Stimulated activated CD4-positive, alpha-beta T cell treated with anti-CD3 and anti-CD28 coated beads, Interleukin-2, amount 100 ng/mL, for 48 hours (primary cell): Measurements from ENCODE around the gene NOX5.

Experiments
- DNase-seq, 2 donors: peaks; one replicate each; pipeline ENCODE4 v3.0.0-alpha.2; 2020

Gene NOX5

DNA sequence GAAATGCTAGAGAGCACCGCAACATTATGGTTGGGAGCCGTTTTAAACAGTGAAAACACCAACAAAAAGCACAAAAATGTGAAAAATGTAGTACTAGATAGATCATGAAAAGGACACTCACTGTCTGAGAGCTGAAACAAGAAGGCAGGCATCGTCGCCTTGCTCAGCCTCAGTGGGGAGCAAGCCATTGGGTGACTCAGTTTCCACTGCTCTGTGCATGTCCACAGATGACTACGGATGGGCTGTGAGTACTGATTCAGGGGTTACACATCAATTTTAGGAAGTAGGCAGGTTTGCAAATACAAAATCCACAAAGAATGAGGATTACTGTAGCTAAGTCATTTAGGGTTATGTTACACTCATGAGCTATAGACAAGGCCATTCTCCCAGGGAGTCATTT is 10.8 kb downstream of the NOX5 start:
- no peak for DNase-seq

DNA sequence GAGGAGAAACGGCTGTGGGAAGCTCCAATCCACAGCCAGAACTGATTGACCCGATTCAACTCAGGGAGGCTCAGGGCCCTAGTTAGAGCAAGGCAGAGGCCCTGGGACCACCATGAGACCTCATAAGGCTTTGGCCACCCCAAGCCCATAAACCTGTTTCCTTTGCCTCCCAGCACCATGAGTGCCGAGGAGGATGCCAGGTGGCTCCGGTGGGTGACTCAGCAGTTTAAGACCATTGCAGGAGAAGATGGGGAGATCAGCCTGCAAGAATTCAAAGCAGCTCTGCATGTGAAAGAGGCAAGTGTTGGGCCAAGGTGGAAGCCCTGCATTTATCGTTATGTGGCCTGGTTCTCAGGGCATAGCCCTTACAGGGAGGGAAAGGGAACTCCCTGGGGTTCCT is 11.9 kb downstream of the NOX5 start:
- DNase-seq = no peak

DNA sequence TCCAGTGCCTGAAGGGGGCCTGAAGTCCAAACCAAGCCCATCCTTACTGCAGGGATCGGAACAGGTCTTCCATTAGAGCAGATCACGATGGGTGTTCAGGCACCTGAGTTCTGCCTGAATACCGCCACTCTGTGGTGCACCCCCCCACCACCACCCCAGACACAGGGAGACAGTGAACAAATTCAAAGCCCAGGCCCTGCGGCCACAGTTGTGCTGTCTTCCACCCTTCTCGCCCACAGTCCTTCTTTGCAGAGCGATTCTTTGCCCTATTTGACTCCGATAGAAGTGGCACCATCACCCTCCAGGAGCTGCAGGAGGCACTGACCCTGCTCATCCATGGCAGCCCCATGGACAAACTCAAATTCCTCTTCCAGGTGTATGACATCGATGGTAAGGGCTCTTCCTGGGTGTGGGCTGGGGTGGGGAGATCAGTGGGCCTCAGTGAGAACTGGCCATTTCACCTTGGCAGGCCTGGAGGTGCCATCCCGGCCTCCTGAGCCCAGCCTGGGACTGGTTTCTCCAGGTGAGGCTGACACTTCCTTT is 13.6 kb downstream of the NOX5 start:
- no peak for DNase-seq

DNA sequence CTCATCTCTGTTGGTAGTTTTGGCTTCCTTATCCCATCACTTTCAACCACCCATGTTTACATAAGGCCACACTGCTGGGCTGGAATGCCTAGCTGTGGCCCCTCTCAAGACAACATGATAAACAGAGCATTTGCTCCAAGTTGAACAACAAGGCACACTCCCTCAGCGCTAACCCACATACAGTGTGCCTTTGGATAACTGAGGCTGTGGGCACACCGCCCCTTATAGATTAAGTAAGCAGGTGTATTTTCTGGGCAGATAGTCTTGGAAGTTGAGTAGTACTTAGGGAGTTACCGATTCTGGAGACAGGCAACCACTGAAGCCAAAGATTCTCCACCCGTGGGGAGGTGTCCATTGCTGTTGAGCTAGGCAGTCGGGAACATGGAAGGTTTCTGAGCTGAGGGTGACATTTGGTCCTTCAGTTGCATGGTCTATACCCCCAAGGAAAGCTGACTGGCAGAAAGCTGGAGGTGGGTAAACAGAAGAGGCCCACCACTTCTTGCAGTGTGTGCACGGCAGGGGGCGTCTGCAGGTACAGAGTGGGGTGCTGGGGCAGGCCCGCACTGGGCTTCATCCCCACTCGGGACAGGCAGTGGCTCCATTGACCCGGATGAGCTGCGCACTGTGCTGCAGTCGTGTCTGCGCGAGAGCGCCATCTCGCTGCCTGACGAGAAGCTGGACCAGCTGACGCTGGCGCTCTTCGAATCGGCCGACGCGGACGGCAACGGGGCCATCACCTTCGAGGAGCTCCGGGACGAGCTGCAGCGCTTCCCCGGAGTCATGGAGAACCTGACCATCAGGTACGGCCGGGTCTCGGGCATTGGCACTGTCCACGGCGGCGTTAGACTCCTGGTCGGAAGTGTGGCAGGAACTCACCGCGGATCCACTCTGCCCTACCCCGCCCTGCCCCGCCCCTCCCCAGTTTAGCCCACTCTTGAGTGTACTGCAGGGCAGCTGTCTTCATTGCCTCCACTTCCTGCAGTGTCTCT is 16.8 kb downstream of the NOX5 start:
- DNase-seq = peak in 1 of 2 donors; percentile 32

DNA sequence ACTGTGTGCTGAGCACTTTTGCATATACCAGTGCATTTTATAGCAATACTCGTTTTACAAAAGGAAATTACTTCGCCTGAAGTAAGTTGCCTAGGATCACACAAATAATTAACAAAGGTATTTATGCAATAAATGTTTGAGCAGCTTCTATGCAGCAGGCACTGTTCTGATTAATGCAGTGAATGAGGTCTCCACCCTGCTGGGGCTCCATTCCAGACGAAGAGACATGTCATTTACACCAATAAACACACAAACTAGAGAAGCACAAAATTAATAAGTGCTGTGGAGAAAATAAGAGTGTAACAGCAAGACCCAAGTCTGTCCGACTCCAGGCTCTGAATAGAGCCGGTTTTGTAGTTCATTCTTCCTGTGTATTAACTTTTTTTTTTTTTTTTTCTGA is 17.5 kb downstream of the NOX5 start:
- no peak for DNase-seq

DNA sequence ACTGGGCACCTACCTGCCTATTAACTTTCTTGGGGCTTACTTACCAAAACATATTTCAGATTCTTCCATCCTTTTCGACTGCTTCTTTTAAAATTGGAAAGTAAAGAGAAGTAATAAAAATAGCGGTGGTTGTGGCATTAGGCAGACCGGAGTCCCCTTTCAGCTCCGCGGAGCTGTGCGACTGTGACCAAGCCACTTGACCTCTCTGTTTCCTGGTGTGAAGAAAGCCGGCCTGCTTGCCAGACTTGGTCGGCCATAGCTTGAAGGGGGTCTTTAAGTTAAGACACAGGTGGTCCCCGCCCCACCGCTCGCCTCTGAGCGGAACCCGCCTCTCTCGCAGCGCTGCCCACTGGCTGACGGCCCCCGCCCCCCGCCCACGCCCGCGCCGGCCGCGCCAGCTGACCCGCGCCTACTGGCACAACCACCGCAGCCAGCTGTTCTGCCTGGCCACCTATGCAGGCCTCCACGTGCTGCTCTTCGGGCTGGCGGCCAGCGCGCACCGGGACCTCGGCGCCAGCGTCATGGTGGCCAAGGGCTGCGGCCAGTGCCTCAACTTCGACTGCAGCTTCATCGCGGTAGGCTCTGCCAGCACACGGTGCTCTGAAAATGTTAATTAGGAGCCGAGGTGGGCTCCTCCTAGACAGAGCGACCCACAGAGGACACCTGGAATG is 18.3 kb downstream of the NOX5 start:
- DNase-seq = no peak

DNA sequence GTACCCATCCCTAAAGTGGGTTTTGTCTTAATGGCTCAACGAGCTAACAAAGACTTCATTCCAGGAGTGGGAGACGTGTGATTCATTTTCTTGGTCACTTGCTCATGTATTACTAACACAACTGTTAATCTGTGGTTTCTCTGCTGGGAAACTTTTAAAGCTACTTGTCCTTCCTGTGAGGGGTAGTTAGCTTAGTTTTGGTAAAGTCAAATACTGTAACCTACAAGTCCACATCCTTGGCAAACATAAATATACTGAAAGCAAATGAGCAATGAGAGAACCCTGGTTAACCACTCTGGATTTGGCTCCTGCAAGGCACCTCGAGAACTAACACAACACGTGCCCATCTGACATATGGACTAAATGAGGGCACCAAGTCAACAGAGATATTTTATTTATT is 19.9 kb downstream of the NOX5 start:
- DNase-seq = no peak

DNA sequence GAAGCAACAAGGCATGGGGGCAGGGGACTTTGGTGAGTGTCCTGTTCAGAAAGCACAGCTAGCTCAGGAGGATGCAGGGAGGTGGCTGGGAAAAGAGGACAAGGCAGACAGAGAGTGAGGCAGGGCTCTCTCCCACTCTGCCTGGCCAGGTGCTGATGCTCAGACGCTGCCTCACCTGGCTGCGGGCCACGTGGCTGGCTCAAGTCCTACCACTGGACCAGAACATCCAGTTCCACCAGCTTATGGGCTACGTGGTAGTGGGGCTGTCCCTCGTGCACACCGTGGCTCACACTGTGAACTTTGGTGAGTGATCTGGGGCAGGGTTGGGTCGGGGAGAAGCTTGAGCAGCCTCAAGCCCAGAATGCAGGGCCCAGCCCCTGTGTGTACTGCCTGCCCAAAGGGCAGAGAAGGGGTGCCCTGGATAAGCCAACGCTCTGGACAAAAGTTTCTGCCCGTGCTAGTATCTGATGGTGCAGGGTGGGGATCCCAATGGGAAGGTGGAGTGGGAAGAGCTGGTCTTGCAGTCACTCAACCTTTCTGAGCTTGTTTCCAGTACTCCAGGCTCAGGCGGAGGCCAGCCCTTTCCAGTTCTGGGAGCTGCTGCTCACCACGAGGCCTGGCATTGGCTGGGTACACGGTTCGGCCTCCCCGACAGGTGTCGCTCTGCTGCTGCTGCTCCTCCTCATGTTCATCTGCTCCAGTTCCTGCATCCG is 20.9 kb downstream of the NOX5 start:
- no peak for DNase-seq

DNA sequence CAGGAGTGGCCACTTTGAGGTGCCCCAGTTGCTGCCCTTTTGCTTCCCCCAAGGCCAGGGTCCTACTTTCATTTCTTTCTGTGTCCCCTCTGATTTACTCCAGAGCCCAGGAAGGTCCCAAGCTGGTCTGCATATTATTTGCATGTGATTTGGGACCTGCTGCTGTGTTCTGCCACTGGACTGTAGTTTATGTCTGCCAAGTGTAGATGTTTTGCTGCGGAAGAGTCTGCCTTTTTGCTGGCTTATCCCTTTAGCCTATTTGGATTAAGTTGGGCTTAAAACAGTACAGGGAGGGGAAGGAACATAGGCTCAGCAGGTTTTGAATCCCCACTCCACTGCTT is 21.4 kb downstream of the NOX5 start:
- DNase-seq = no peak

DNA sequence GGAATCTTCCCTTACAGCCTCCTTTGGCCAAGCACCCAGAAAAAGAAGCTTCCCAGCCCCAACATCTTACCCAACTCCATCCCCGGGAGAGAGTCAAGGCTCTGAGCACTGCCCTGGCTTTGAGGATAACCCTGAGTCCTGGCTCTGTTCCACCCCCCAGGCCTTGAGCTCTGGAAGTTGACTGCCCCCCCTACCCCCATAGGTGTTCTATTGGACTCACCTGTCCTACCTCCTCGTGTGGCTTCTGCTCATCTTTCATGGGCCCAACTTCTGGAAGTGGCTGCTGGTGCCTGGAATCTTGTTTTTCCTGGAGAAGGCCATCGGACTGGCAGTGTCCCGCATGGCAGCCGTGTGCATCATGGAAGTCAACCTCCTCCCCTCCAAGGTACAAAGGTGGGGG is 22.3 kb downstream of the NOX5 start:
- DNase-seq = no peak

DNA sequence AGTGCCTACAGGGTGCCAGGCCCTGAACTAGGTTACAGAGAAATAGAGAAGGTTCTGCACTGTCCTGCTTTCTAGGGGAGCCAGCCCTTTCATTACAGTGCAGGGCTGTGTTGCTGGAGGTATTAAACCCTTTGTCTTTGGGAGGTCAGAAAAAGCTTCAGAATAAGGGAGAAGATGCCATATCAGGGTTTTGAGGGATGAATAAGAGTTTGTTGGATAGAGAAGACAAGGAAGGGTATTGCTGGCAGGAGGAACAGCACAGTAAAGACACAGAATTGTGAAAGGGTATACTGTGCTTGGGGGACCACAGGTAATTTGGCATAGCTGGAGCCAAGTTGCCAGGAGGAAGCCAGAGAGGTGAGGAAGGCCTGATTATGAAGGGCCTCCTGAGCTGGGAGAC is 23.0 kb downstream of the NOX5 start:
- DNase-seq = no peak

DNA sequence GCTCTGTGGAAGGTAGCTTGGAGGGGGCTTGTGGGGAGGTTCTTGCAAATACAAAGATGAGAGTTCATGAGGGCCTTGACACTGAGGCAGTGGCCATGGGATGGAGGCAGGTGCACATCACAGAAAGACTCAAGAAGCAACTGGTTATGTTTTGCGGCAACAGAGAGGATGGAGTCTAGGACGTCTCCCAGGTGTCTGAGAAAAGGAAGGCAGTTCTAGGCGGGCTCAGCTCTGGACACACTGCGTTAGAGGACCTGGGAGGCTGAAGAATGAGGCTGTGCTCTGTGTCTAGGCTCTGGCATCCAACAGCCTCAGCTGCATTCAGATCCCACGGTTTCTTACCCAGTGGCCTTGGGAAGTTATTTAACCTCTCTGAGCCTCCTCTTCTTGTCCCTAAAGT is 23.5 kb downstream of the NOX5 start:
- no peak for DNase-seq

DNA sequence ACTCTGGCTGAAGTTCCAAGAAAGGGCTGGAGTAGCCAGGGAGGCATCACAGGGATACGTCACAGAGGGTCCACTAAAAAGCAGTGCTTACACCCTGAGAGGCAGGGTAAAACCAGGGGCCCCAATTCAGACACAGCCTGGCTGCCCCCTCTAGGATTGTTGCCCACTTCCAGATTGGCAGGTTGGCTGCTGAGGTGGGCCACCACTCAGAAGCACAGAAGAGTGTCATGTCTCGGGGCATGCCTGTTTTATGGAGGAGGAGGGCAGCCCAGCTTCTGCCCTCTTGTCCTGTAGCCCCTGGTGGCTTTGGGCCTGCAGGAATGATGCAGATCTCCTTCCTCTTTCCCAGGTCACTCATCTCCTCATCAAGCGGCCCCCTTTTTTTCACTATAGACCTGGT is 24.0 kb downstream of the NOX5 start:
- no peak for DNase-seq

DNA sequence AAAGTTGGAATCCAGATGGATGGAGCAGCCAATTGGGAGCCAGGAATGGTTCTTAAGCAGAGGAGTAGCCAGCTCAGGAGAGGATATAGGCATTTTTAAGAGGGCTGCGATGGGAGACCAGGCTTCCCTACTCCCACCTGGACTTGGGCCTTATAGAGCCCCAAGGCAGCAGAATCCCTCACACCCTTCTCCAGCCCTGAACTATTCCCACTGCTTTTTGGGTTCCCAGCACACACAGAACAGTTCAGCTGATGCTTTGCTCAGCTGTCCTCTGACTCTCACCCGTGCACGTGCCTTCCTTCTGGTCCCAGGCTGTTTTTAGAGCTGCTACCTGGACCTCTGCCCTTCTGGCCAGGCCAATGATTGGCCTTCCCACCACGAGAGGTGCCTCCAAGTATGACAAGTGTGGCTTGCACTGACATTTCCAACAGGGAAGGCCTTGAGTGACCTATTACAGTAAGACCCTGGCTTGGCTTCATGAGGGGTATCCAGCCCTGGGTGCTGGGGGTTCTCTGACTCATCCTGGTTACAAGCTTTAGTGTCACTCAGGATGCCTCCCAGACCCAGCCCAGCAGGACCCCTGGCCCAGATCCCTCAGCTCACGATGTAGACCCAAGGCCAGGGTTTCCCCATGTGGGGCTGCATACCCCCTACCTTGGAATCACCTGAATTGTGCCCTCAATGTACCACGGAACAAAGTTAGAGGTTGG is 25.2 kb downstream of the NOX5 start:
- no peak for DNase-seq

DNA sequence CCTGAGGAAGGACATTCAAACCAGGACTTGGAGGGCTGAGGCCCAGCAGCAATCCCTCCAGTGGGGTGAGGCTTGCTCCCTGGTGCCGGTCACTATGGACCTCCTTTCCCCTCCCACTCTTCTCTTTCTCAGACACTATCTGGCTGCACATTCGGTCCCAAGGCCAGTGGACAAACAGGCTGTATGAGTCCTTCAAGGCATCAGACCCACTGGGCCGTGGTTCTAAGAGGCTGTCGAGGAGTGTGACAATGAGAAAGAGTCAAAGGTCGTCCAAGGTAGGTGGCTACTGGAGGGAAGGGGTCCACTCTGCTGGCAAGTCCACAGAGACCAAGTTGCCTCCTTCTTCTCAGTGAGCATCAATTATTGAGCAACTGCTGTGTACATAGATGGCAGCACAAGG is 28.0 kb downstream of the NOX5 start:
- no peak for DNase-seq

DNA sequence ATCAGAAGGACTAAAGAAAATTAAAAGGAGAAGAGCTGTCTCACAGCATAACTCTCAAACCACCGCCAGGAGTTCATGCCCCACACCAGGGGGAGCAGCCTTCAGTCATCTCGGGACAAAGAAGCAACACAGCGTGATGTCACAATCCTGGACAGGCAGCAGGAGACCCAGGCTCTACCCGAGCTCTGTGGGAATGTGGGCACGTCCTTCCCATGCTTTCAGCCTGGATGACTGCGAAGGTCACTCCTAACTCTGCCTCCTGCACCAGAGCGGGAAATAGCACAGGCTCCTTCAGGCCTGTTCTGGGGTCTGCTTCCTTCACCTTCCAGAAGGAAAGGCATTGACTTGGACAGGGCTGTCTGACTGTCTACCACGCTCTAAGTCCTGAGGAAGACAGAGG is 31.3 kb downstream of the NOX5 start:
- no peak for DNase-seq

DNA sequence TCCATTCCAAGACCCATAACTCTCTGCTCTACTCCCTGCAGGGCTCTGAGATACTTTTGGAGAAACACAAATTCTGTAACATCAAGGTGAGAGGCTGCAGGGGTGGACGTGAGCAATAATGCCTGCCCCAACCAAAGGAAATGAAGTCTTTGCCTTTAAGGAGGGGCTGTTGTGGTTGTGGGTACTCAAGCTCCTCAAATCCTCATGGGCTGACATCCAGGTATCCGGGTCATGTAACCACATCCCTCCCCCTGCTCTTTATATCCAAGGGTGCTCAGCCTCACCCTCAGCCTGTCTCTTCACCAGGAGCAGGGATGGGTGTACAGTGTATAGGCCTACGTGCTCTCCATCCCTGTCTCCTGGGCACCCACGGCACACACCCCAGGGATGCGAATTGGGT is 32.3 kb downstream of the NOX5 start:
- DNase-seq = no peak

DNA sequence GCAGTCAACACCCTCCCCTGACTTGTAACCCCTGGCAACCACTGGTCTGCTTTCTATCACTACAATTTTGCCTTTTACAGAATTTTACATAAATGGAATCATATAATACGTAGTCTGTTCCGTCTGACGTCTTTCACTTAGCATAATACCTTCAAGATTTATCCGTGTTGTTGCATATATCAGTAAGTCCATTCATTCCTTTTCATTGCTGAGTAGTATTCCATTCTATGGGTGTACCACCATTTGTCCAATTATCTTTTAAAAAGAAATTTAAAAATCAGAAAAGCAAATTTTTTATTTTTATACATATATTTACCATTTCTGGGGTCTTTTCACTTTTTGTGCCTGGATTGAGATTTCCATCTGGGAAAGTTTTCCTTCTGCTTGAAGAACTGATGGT is 35.5 kb downstream of the NOX5 start:
- DNase-seq = no peak

DNA sequence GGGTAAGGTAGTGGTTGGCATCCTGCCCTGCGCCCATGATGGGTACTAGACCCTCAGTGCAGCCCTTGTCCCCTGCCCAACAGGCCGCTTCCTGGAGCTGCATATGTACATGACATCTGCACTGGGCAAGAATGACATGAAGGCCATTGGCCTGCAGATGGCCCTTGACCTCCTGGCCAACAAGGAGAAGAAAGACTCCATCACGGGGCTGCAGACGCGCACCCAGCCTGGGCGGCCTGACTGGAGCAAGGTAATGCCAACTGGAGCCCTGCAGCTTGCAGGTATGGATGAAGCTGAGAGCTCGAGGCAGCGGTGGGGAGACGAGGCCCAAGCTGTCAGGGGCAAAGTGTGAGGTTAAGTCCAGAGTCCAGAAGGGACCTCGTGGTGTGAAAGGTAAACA is 40.8 kb downstream of the NOX5 start:
- DNase-seq = no peak

DNA sequence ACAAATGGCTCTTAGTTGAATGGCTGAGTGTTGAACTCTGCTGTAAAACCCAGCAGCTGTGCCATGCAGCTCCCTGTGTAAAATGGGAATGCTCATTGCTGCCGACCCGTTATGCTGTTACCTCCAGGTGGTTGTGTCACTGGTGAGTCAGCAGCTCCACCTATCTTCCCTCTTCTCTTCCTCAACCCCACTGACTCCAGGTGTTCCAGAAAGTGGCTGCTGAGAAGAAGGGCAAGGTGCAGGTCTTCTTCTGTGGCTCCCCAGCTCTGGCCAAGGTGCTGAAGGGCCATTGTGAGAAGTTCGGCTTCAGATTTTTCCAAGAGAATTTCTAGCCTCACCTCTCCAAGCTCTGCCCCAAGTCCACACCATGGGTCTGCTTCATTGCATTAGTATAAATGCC is 41.9 kb downstream of the NOX5 start:
- no peak for DNase-seq

DNA sequence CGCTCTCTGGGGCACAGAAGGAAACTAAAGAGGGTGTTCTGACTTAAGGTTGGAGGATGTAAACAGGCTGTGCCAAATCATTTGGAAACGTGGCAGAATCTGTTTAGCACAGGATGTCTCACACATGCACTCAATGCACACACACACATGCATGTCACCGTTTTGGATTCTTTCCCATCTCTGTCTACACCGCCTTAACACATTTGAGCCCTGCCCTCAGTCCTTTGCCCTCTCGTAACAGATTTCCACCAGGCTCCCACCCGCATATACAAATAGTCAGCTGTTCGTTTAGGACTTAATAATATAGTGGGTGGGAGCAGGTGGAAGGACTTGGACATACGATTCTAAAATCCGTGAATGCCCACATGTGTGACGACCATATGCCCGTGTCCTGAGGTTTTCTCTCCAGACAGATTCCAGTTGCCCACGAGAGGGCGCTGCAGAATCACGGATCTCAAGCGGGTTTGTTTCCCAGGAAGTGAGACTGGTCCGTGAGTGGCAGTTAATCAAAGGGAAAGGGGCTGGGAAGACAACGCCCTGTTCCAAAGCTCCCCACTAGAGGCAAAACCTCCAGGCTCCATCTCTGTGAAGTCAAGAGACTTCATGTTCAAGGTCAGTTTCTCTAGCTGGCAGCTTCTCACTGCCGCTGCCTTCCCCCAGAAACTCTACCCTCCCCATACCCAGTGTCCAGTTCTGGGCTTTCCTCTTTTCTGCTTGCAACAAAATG is 44.5 kb downstream of the NOX5 start:
- peak; percentile 74 to 79 for DNase-seq

DNA sequence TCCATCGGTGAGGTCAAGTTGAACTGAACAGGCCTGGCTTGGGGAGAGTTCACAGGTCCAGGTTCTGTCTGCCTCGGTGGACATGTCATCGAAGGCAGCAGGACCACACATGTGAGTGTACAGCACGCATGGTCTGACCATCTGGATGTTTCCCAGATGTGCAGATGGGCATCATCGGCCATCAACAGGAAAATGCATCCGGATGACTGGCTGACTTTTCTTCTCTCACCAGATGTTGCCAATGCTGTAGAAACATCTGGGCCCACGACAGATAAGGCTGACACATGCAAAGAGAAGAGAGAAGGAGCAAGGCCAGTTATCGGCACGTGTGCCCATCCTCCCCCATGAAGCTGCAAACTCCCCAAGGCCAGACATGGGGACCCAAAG is 45.1 kb downstream of the NOX5 start:
- DNase-seq = no peak
